HG03575 (cell line): Measurements from ENCODE around the gene ZNF432.

Experiments
- ATAC-seq: cut with Tn5 transposase; IDR thresholded peaks from one replicate; pipeline ENCODE4 v1.9.1; 2021; ENCODE audit not compliant: unreplicated experiment, insufficient number of reproducible peaks, low FRiP score; ENCODE audit errors: extremely low read depth

Gene ZNF432

GRCh38 chr19:52022193-52022592, 26.4 kb downstream of the ZNF432 start:
- ATAC-seq: no peak

GRCh38 chr19:52020506-52020905, 28.1 kb downstream of the ZNF432 start:
- ATAC-seq: no peak

GRCh38 chr19:52010674-52011073, 38.0 kb downstream of the ZNF432 start:
- no peak for ATAC-seq

GRCh38 chr19:52007806-52008557, 40.7 kb downstream of the ZNF432 start, which contains the start of gene ZNF615:
ZNF615 (minus strand) TSS chr19:52008211; CDS start chr19:52003711, 4,500 bp downstream.
- ATAC-seq: no peak

- ATAC-seq: no peak
Measured at GRCh38 chr19:52007451-52007805, 41.2 kb downstream of the ZNF432 start.

- ATAC-seq: no peak
Measured at GRCh38 chr19:51994048-51994644, 54.5 kb downstream of the ZNF432 start.

- ATAC-seq: no peak
Measured at GRCh38 chr19:51993422-51993821, 55.2 kb downstream of the ZNF432 start.

GRCh38 chr19:51986309-51987291, 62.0 kb downstream of the ZNF432 start, which contains the start of gene ZNF350:
ZNF350 (minus strand) TSS chr19:51986840; CDS start chr19:51974360, 12,480 bp downstream.
- no peak for ATAC-seq

GRCh38 chr19:51983361-51983760, 65.3 kb downstream of the ZNF432 start:
- no peak for ATAC-seq
